Fibroblast of skin of back (primary cell): ENCODE measurements around the gene IGF2.
"Not testable (repeated sequence)": the region's sequence is repeated elsewhere in the genome, so short reads cannot be mapped to it uniquely, and the experiment has no call there.

ENCODE experiments used
- DNase-seq: peaks from one replicate; pipeline ENCODE4 v3.0.0-alpha.2; 2013

Gene IGF2

GRCh38 chr11:2136209-2136951, 2.8 kb downstream of the IGF2 start:
- no peak for DNase-seq

- DNase-seq = no peak
Measured at GRCh38 chr11:2135648-2136201, 3.5 kb downstream of the IGF2 start.

- DNase-seq = no peak
Measured at GRCh38 chr11:2135018-2135569, 4.1 kb downstream of the IGF2 start.

GRCh38 chr11:2134022-2135010, 4.9 kb downstream of the IGF2 start:
- DNase-seq = no peak

GRCh38 chr11:2133241-2134021, 5.8 kb downstream of the IGF2 start:
- no peak for DNase-seq

GRCh38 chr11:2132874-2133240, 6.3 kb downstream of the IGF2 start:
- no peak for DNase-seq

- no peak for DNase-seq
Measured at GRCh38 chr11:2132246-2132645, 6.9 kb downstream of the IGF2 start.

GRCh38 chr11:2131371-2132236, 7.6 kb downstream of the IGF2 start:
- no peak for DNase-seq

- DNase-seq = no peak
Measured at GRCh38 chr11:2130881-2131352, 8.3 kb downstream of the IGF2 start.

- DNase-seq = no peak
Measured at GRCh38 chr11:2129699-2130366, 9.4 kb downstream of the IGF2 start.

- no peak for DNase-seq
Measured at GRCh38 chr11:2129308-2129698, 9.9 kb downstream of the IGF2 start.

GRCh38 chr11:2128511-2129307, 10.5 kb downstream of the IGF2 start:
- no peak for DNase-seq

GRCh38 chr11:2128130-2128510, 11.1 kb downstream of the IGF2 start:
- no peak for DNase-seq

GRCh38 chr11:2127482-2128129, 11.6 kb downstream of the IGF2 start:
- DNase-seq = no peak

GRCh38 chr11:2126520-2127085, 12.6 kb downstream of the IGF2 start:
- no peak for DNase-seq

- DNase-seq = not testable (repeated sequence)
Measured at GRCh38 chr11:2124736-2125484, 14.3 kb downstream of the IGF2 start.

- DNase-seq = no peak
Measured at GRCh38 chr11:2123628-2123960, 15.6 kb downstream of the IGF2 start.
